ENCODE data around the gene TMEM151B.

Gene TMEM151B

DNA sequence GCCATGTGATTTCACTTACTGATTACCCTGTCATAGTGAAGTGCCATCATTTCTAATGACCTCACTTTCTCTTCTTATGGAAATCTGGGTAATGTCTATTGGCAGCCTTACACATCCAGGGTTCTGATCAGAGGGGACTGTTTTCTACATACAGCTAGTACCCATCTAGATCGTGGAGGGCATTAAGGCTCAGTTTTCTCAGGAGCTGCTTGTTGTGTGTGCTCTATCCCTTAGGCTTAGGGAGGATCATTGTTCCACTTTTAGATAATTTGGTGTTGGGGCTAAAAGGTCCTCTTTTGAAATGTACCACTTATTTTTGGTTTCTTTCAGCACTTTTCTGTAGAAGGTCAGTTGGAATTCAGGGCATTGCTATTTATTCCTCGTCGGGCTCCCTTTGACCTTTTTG lies 19.5 kb upstream of the TMEM151B start:
- DNase-seq (ENCODE audit: low read depth) = no peak

GRCh38 chr6:44251576-44252524 lies 18.4 kb upstream of the TMEM151B start:
- no peak for DNase-seq (ENCODE audit: low read depth)

- peak; percentile 56 for DNase-seq (ENCODE audit: low read depth)
Measured at GRCh38 chr6:44253307-44254101, 16.7 kb upstream of the TMEM151B start.

GRCh38 chr6:44254191-44255104 lies 15.8 kb upstream of the TMEM151B start:
- DNase-seq (ENCODE audit: low read depth) = no peak

GRCh38 chr6:44255105-44255808 lies 15.0 kb upstream of the TMEM151B start:
- peak; percentile 27 for DNase-seq (ENCODE audit: low read depth)

DNA sequence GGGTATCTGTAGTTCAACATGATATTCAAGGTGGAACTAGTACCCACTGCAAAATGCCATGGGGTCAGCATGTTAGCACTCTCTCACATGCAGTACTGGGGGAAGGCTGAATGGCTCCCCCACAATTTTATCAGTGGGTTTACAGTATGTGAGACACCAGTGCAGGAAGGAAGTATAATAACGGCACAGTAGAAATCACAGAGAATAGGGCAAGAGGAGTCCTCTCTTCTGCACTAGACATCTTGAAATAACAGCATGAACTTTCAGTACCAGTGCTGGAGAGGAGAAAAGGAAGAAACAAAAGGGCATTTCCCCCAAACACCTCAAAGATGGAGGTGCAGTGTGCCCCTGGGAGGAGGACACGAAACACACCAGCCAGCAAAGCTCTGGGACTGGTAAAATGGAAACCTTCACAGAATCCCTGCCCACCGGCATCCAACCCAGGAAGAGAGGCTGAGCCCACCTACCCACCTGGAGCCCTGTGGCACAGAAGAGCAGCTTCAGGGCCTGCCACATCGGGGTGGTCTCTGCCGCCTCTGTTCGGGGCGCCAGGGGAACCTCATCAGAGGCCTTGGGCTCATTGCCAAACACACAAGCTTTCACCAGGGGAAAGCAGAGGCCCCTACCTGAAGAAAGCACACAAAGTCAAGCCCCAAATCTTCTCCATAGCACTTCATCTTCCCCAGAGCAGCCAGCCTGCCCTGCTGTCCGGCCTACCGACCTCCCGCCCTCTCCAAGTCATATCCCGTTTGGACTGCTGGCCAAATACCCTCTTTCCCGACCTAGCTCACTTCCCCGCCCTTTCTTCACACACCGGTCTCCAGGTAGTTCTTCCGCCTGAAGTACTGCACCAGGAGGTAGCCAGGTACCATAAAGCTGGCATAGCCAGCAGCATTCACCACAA lies 14.1 kb upstream of the TMEM151B start:
- DNase-seq (ENCODE audit: low read depth) = no peak

DNA sequence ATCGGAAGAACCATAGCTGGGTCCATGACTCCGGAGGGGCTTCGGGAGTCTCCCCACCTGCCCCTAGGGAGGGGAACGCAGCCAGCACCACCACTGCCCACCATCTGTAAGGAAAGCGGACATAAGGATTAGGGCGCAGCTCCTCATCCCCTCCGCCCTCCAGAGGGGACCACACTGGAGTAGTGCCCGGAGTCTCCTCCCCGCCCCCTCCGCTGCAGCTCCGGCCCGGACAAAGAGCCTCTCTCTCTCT lies 13.6 kb upstream of the TMEM151B start:
- DNase-seq (ENCODE audit: low read depth) = no peak

DNA sequence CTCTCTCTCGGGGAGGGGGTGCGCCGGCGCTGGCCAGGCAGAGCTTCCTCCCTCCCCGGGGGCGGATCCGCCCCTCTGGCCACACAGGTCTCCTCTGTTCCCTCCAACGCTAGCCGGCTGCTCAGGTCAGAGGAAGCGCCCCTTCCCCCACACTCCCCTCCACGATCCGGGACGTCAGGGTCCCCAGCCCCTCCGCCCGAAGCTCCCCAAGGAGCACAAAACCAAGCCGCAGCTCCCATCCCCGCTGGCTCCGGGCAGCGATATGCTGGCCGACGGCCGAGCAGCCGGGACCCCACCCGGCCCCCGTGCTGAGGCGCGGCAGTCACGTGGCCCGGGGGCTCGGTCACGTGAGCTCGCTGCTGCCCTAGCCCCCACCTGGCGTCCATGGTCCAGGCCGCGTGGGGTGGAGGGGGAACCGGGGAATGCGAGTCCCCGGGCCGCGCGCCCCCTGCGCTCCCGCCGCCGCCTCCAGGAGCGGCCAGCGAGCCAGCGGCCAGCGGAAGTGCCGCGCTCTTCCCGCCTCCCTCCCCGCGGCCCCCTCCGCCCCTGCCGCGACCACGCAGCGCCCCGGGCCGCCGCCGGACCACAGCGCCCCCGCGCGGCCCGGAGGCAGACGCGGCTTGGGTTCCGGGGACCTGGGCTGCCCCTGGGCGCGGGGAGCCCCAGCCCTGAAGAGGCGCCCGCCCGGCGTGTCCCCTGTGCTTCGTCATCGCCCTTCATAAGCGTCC lies 13.1 kb upstream of the TMEM151B start, which contains the start of gene SLC35B2:
TSS of gene SLC35B2 (minus strand) at position 504 of the 728 bp plus-strand sequence. CDS start at position 386, 118 bp downstream.
- peak; percentile 72 for DNase-seq (ENCODE audit: low read depth)

DNA sequence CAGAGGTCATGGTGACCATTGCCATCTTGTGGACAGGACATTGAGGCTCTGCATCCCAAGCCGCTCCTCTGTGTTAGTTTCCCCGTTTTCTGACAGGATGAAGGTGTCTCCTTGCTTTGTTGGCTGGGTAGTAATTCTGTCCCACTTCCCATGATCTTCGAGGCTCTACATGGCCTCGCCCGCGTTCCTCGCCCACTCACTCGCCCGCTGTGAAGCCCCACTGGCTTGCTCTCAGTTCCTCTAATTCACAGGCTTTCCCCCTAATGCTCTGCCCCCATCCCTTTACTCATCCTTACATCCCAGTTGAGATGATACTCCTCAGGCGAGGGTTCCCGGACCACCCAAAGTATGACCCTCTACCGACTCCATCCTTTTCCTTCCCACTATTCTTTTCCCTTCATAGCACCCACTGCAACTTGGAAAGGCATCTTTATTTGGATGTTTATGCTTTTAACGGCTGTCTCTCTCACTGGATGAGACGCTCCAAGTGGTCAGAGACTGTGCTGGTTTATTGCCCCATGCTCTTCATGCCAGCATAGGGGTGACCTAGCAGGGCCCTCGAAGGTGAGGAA lies 12.4 kb upstream of the TMEM151B start:
- DNase-seq (ENCODE audit: low read depth) = no peak

DNA sequence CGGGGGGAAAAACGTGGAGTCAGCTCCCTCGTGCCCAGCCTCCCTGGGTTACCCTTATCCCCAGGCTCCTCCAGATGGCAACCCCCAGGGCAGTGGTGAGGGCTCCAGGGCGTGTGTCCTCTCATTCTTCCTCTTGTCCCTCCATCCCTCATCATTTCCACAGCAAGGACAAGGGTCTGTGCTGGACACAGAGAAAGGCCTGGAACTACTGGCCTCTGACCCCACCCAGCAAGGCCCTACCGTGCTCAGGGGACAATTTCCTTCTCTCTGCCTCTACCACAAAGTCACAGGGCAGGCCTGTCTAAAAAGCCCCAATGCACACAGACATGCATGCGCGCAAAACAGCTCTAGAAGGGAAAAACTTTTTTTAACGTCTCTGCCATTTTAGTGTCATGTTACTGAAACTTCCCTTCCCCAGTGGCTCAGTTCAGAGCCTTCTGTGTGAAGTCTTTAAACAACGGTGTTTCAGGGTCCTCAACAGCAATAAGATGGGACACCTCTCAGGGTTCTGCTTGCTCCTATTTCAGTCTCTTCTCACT lies 11.9 kb upstream of the TMEM151B start:
- no peak for DNase-seq (ENCODE audit: low read depth)

DNA sequence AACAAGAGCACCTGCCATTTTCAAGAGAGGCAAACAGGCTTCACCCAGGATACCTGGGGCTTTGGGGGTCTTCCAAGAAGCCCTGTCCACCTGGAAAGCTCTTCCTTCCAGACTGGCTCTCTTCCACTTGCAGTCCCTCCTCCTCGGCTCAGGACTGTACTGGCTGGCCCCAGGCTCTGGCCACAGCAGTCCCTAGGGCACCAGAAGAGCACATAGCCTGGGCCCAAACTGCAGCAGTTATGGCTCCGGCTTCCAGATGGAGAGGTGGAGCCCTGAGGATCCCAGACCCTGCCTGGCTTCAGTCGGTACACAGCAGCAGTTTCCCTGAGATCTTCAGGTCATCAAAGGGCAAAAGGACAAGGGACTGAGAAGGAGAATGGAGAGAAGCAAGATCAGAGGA lies 11.3 kb upstream of the TMEM151B start:
- DNase-seq (ENCODE audit: low read depth) = no peak

DNA sequence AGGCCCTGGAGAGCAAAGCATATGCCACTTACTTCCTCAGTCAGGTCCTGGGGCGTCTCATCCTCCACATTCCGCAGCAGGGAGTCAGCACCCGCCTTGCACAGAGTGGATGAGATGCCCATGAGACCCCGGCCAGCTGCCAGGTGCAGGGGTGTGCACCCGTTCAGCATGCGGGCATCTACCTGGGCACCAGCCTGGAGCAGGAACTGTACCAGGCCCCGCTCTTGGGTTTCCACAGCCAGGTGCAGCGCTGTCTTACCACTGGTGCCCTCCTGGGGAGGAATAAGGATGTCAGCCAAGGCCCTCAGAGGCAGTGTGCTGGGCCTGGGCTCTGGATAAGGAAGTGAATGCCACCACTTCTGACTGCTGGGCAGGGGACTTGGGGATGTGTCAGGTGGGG lies 10.2 kb upstream of the TMEM151B start:
- no peak for DNase-seq (ENCODE audit: low read depth)

DNA sequence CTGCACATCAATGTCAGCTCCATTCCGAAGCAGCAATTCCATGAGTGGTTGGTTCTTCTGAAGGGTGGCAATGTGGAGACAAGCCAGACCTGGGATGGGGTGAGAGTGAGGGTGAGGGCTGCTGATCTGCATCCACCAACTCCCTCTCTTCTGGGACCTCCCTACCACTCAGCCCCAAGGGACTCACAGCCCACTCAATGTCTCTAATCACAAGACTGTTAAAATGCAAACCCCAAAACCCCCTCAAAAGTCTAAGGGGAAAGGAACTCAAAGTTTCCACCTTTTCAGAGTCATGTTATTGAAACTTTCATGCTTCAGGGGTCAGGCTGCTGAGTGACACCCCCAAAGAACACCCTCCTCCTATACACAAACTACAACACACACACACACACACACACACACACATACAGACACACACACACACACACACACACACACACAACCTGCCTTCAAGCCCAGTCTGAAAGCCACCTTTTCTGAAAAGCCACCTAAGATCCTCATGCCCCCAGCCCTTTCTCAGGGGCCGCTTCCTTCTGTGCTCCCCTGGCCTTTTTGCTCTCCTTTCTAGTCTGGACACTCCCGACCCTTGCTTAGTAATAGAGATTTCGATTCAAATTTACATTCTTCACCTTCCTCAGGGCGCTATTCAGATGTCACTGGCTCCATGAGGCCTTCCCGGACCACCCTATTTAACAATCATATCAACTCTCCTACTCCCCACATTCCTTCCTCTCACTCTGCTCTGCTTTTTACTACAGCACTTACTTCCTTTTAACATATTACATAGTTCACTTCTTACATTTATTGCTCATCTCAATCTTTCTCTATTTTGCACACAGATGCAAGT lies 9.6 kb upstream of the TMEM151B start:
- DNase-seq (ENCODE audit: low read depth) = no peak

DNA sequence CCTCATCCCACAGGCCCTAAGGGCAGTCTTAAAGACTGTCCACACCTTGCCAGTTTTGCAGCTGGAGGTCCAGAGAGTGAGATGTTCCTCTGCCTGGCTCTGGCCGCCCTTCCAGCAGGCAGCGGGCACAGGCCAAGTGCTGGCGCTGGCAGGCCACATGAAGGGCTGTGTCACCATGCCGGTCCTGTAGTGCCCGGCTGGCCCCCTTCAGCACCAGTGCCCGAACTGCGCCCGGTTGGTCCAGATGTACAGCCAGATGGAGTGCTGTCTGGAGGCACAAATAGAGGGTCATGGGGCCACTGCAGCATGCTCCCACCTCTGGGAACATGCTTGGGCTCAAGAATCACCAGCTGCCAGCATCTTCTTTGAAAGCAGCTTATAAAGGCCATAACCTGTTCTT lies 8.7 kb upstream of the TMEM151B start:
- no peak for DNase-seq (ENCODE audit: low read depth)

DNA sequence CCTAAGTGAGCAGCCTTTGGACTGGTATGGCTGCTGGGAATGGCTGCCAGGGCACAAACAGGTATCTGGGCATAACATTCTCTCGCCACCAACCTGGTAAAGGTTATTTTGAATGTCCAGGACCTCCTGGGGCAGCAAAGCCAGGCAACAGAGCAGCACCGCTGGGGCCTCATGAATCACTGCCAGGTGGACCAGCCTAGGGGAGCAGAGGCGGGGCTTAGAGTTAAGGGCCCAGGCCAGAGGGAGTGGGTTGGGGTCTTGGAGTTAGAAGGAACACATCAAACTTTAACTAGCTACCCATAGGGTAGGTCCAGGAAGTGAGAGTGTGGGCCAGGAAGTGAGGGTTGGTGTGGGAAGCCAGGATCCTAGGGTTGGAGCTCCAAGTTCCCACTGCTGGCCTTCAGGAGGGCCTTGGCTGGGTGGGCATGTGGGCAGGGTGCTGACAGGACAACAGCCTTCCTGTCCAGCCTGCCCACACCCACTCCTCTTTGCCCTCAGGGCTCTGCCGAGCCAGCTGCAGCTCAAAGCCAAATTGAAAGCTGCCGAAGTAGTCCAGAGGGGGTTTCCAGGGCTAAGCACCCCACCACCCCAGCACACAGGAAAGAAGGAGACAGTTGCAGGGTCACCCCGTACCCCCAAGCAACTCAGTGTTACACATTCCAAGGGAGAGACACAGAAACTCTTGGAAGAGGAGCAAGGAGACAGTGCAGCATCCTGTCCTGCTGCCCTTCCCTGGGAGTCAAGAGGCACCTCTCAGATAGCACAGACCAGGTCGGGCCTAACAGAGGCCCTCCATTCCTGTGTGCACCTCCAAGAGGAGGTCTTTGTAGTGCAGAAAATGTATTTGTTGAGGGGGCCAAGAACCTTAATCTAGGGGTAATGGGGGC lies 7.5 kb upstream of the TMEM151B start:
- no peak for DNase-seq (ENCODE audit: low read depth)

DNA sequence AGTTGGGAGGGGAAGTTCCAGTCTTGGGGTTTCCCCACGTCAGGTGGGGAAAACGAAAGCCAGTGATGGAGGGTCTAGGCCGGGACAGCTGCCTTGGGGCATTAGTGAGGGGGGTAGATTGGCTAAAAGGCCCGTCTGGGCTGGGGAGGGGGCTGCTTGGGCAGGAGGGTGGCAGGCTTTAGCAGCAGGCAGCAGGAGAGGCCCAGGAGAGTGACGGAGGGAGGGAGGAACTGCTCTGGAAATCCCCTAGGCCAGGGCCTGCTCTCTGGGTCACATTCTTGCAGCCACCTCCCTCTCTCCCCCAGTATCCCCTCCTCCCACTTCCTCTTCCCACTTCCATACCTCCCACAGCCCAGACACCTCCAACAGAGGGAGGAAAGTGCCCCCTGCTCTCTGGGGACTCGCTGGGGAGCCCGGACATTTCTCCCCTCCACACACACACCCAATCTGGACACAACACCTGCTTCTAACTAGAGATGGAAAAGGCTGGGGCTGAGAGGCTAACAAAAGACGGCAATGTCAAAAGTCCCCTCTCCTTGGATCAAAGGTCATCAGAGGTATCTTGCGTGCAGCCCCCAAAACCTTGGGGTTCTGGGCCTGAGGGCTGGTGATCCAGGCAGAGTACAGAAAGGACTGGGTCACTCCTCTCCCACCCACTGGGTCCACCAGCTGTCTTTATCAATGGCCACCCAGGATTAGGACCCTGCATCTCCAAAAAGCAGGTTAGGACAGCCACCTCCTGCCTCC lies 6.7 kb upstream of the TMEM151B start:
- peak; percentile 48 for DNase-seq (ENCODE audit: low read depth)

All from EH (cell line).